NCI-H2081 (cell line): Measurements from ENCODE around the gene AMFR.
"Not testable (repeated sequence)": the region's sequence is repeated elsewhere in the genome, so short reads cannot be mapped to it uniquely, and the experiment has no call there.

Source experiments
- DNase-seq, 2 experiments: peaks; one replicate each; lab custom pipeline; 2025; lab: John Stamatoyannopoulos, UW

Gene AMFR

DNA sequence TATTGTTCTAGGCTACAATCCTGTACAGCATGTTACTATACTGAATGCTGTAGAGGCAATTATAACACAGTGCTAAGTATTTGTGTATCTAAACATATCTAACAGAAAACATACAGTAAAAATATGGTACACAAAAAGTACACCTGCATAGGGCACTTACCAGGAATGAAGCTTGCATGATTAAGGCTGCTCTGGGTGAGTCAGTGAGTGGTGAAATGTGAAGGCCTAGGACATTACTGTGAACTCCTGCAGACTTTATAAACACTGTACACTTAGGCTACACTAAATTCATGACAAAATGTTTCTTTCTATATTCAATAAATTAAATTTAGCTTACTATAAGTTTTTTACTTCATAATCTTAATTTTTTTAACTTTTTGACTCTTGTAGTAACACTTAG, 37.1 kb downstream of the AMFR start:
- DNase-seq, result no peak

DNA sequence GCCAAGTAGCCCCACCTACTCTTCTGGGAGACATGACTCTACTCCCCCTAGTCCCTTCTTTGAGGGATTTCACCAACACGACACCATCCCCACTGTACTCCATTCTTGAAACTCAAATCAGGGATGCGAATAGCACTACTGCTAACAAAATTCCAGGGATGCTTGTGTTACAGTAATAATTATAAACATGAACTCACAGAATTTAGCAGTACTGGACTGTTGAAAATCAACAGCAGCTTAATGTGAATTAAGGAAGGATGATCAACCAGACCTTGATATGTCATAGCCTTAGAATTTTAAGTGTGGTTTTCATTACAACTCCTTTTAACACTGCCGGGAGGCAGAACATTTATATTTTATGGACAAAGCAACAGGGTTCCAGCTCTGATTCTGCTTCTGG, 37.9 kb downstream of the AMFR start:
- no peak for DNase-seq

GRCh38 chr16:56384074-56384721, 41.1 kb downstream of the AMFR start:
- DNase-seq, result no peak

DNA sequence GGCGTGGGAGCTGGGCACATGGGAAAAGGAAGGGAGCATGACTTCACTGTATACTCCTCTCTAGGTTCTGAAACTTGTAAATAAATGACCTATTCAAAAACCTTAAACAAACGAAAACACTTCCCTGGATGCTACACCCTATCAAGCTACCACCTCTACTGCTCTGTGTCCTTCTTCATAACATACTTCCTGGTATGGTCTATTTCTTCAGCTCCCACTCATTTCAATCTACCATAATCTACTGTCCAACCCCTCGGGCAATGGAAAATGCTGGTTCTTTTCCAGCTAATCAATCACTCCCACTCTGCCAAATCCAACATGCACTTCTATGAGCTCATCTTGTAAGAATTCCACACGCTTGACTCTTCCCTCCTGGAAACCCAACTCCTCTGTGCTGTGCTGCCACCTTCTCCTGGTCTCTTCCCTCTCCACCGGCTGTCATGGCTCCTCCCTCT, 42.4 kb downstream of the AMFR start:
- no peak for DNase-seq

DNA sequence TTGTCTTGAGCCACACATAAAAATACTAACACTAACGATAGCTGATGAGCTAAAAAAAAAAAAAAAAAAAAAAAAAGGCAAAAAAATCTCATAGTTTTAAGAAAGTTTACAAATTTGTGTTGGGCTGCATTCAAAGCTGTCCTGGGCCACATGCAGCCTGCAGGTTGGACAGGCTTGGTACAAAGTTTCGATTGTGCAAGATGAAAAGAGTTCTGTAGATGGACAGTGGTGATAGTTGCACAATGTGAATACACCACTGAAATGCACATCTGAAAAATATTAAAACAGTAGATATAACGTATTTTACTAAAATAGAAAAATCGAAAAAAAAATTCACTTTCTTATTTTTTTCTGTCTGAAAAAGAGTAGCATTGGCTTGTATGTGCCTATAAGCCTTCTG, 42.9 kb downstream of the AMFR start:
- no peak for DNase-seq

- not testable (repeated sequence) for DNase-seq
Observed at GRCh38 chr16:56380778-56381485, 44.4 kb downstream of the AMFR start.

DNA sequence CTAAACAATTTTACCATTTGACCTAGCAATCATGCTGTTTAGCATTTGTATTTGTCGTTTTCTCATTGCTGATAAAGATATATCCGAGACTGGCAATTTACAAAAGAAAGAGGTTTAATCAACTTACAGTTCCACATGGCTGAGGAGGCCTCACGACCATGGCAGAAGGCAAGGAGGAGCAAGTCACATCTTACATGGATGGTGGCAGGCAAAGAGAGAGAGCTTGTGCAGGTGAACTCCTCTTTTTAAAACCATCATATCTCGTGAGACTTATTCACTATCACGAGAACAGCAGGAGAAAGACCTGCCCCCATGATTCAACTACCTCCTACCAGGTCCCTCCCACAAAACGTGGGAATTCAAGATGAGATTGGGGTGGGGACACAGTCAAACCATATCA, 46.3 kb downstream of the AMFR start:
- not testable (repeated sequence) for DNase-seq

GRCh38 chr16:56375792-56376191, 49.6 kb downstream of the AMFR start:
- DNase-seq, result not testable (repeated sequence)

DNA sequence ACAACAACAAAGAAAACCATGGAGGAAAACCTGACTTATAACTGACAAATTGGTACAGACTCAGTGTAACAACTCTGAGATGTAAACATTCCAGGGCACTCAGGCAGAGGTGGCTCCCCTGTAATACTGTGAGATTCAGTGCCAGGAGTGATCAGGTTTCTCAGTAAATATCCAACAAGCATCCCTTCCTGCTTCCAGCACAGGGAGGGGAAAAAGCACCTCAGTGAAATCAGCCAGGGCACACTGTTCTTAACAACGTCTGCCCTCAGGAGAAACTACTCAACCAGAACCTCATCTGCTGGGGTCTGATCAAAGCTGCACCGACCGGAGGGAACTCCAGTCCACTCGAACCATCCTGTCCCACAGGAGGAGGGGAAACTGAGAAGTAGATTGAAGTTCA, 52.3 kb downstream of the AMFR start:
- DNase-seq, result no peak

DNA sequence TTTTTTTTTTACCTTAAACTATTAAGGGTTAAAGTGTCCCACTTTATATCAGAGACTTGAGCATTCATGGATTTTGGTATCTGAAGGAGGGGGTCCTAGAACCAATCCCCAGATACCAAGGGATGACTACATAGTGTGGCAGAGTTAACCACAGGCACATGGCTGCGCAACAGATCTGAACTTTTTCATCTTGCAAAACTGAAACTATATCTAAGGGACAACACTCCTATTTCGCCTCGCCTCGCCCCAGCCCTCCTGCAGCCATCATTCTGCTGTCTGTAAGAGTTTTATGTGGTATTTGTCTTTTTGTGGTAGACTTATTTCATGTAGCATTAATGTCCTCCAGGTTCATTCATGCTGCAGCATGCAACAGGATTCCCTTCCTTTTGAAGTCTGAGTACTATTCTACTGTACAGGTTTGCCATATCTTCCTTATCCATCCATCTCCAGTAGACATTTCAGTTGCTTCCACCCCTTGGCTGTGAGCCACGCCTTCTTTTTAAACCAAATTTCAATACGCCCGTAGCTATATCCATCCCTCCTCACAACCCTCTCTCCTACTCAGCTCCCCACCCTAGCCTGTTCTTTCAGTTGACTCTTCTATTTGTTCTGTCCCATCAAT, 53.2 kb downstream of the AMFR start:
- DNase-seq, result no peak

GRCh38 chr16:56371660-56371937, 53.7 kb downstream of the AMFR start:
- no peak for DNase-seq

DNA sequence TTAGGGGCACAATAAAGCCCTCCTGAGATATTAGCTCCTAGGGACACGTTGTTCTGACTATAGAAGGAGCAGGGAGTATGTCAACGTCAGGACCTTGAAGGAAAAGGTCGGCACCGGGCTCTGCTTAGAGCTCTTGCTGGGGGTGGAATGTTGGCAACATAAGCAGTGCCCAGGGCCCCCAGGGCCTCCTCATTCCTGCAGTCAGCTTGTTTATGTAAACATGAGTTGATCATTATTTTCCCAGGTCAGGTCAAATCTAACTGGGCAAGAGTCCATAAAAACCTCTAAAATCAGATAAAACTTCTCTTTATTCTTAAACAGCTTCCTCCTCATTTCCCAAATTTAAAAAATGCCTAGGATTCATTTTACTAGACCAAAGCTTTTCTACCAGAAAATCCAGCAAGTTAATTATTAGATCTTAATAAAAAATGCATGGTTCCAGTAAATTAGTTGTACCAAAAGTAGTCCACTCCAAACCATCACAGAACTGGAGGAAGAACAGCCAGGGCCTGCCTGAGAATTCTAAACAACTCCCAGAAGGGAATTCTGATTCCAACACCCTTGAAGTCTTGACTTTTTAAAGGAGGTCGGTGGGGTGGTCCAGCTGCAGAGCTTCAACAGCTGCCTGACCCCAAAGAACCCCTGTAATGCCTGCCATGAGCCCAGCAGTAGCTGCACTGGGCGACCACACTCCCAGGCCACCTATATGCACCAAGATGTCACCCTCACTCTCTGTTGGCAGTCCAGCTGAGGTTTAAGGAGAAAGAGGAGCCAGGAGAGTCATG, 54.3 kb downstream of the AMFR start:
- no peak for DNase-seq

DNA sequence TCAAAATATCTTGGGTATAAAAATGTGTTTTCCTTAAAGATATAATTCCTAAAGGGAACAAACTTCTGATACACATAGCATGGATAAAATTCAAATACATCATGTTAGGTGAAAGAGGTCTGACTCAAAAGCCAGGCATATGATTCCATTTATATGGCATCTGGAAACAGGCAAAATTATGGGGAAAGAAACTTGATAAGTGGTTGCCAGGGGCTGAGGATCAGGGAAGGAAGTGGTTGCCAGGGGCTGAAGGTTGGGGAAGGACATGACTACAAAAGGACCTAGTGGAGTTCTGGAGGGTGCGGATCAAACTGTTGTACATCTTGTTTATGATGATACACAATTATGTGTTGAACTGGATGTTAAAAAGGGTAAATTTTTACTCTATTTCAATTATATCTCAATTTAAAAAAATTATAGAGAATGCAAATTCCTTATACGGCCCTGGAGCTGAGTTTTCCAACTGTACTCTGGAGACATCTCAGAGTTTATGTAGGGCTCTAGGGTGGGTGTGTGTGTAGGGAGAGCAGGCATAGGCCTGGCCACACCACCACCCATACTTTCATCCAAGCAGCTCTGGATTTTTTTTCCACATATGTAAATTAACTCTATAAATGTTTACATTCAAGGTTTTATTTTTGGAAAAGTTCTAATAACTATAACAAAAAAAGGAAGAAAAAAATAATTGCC, 55.0 kb downstream of the AMFR start:
- no peak for DNase-seq

DNA sequence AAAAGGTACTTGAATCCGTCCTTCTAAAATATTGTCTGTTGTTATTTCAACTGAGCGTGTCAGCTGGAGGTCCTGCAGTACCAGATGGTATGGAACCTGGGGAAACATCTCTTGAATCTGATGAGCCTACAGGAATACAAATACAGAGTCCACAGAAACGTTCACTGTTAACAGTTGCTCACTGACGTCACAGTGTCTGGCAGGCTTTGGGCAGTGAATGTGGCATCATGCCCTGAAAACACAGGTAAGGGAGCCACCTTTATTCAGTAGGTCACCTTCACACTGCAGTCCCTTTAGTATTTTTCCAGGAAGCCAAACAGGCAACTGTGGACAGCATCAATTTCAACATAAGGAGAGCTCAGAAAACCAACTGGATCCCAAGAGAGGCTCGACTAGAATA, 56.1 kb downstream of the AMFR start:
- no peak for DNase-seq

DNA sequence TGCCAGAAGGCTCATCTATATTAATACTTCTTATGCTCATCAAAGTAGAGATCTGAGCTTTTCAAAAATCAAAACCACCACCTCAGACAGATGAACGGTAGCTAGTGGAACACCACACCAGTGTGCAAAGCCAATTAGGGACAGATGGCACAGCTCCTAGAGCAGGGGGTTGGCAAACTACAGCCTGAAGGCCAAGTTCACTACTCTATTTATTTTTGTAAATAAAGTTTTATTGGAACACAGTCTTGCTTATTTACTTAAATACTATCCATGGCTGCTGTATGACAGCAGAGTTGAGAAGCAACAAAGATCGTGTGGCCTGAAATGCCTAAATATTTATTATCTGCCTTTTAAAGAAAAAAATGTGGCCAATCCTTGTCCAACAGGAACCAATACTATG, 56.8 kb downstream of the AMFR start:
- no peak for DNase-seq

- DNase-seq, result no peak
Observed at GRCh38 chr16:56367764-56368163, 57.6 kb downstream of the AMFR start.

DNA sequence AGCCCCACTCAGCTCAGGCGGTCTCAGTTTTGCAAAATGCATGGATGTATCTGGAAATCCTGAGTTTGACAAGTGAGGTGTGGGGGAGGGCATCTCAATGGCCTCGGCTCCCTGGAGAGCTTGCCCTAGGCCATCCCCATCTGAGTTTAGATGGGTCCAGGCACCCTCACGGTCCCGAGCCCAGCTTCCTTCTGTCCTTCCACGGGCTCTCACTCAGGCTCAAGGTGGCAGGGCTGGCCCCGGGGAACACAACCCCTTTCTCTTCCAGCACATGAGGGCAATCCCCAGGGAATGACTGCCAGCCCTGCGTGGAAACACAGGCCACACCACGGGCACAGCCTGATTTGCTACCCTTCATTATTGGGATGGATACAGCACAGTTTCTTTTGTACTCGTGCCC, 58.4 kb downstream of the AMFR start:
- DNase-seq, result no peak

- no peak for DNase-seq
Observed at GRCh38 chr16:56365552-56365951, 59.8 kb downstream of the AMFR start.

DNA sequence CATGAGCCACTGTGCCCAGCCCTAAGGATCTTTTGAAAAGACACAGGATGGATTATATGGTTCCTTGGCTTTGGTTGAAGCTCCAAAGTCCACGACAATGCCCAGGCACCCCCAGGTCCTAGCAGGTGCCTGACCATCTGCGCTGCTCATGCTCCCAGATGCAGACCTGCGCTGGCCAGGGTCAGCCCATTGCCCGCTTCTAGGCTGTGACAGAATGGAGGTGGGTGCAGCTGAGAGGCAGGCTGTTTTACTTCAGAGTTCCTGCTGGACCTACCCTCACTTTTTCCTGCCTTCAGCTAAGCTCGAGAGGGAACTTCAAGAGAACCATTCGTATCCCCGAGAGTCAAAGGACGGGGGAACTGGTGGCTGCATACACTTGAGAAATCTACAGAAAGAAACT, 60.5 kb downstream of the AMFR start:
- no peak for DNase-seq

DNA sequence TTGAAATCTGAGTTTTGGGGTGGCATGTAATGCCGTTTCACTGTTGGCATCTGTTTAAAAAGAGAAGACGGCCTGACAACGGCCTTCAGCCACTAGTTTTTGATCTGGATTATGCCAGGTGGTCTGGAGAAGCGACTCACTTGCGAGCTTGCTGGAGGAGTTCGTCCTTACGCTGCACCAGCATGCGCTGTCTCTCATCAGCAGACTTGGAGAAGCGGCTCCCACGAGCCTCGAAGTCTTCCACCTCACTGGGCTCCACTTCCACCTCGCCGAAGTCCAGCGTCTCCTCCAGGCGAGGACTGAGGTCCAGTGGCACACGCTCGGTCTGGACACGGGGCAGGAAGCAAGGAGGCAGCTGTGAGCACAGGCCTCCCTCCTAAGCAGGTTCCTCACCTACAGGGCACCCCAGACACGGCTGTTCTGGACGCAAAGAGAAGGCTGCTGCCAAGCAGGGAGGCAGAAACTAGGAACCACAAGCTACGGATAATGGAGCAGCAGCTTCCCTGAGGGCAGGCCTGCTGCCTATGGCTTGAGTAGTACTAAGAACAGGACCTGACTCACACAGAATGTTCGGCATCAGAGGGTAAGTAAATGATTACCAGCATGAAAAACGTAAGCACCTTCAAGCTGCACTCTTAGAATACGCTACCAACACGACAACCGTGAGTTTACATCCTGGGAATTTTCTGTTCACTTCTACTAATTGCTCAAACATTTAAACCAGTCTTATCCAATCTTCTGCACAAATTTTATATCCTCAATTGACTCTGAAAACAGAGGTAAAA, 61.4 kb downstream of the AMFR start:
- no peak for DNase-seq

DNA sequence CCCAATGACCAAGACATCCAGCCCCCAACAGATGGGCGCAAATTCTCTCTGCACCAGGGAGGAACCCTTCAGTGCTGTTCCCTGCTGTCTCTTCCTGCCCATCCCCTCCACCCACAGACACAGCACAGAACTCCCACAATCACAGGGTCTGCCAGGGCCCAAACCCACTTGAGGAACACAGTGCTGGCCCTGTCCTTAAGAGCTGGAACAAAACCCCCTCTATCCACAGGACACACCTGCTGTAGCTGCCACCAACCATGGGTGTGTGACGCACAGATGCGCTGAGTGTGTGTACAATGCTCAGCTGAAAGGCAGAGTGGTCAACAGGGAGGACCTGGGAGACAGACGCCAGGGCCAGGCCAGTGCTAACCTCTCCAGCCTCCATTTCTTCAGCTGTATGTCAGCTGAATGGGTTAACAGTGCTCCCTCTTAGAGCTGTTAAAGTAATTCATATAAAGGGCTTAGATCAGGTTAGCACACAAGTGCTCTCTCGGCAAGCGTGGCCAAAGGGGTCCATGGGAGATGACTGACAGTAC, 62.1 kb downstream of the AMFR start:
- no peak for DNase-seq
